Measurements from ENCODE around the gene CAB39.

Gene CAB39

GRCh38 chr2:230732914-230733401 lies 20.3 kb downstream of the CAB39 start:
- H3K4me2 ChIP-seq (ENCODE audit: low read length, poor library complexity, severe bottlenecking), result no peak overlapping the region
- H2BK12ac ChIP-seq (ENCODE audit: low read length in 2 of 2), result no peak overlapping the region
- no peak overlapping the region for H2BK15ac ChIP-seq (ENCODE audit: low read depth, poor library complexity, severe bottlenecking)
- H2BK120ac ChIP-seq (ENCODE audit: low read depth, low read length), result no peak overlapping the region
- H3K9me3 ChIP-seq (ENCODE audit: control insufficient read depth, low read length), result no peaks in the 10 kb centered on the region
- no peak overlapping the region for H3K23ac ChIP-seq (ENCODE audit: low read length in 2 of 2)
- H3K79me1 ChIP-seq (replicated peaks; ENCODE audit: low read length, poor library complexity, severe bottlenecking), result peaks cover 15% of the 10 kb centered on the region
- no peak overlapping the region for H4K91ac ChIP-seq (ENCODE audit: low read length)
- no CpG with 5 or more reads among the region's 4 CpGs for WGBS
- H2AFZ ChIP-seq (ENCODE audit: low read depth, low read length), result no peak overlapping the region
- no peak overlapping the region for H3K4ac ChIP-seq (ENCODE audit: low read depth in 1 of 2, low read length in 2 of 2)
- no peak overlapping the region for H4K8ac ChIP-seq (ENCODE audit: low read length)
- H2AK5ac ChIP-seq (ENCODE audit: low read length, severe bottlenecking), result no peak overlapping the region
- H2BK5ac ChIP-seq (ENCODE audit: low read depth, low read length, poor library complexity, severe bottlenecking), result no peak overlapping the region
- H3K14ac ChIP-seq (ENCODE audit: low read length in 2 of 2), result no peak overlapping the region
- H3K9ac ChIP-seq (ENCODE audit: low read length), result no peak overlapping the region
- H3K4me1 ChIP-seq (ENCODE audit: control insufficient read depth, insufficient read depth, low read depth, low read length), result peaks cover 5% of the 10 kb centered on the region
- no peaks in the 10 kb centered on the region for H3K27me3 ChIP-seq (ENCODE audit: control insufficient read depth in 1 of 2, insufficient read depth in 1 of 2, low read length in 2 of 2)
- H3K4me3 ChIP-seq (ENCODE audit: insufficient read depth in 1 of 2, low read depth in 1 of 2, low read length in 2 of 2), result no peak overlapping the region
- H3K36me3 ChIP-seq (ENCODE audit: control insufficient read depth in 1 of 2, insufficient read depth in 2 of 2, low read depth in 1 of 2, low read length in 2 of 2), result peaks cover 0 to 9% of the 10 kb centered on the region in 2 experiments
- DNase-seq, result no peak
- H3K18ac ChIP-seq (ENCODE audit: low read depth in 1 of 2, low read length in 2 of 2), result no peak overlapping the region
- H3K27ac ChIP-seq (ENCODE audit: low read length, poor library complexity, severe bottlenecking), result no peak overlapping the region

GRCh38 chr2:230734247-230735175 lies 21.9 kb downstream of the CAB39 start:
- Histone ChIP-seq H4K91ac (ENCODE audit: low read length) (no peak overlapping the region), H3K14ac (ENCODE audit: low read length in 2 of 2) (peak overlapping the region in 1 of 2 experiments; percentile 48), H3K9me3 (ENCODE audit: control insufficient read depth, low read length) (no peaks in the 10 kb centered on the region), H2BK120ac (ENCODE audit: low read depth, low read length) (no peak overlapping the region), H3K4me1 (ENCODE audit: control insufficient read depth, insufficient read depth, low read depth, low read length) (peaks cover 5% of the 10 kb centered on the region), H3K27ac (ENCODE audit: low read length, poor library complexity, severe bottlenecking) (no peak overlapping the region), H2AFZ (ENCODE audit: low read depth, low read length) (no peak overlapping the region), H3K4me3 (ENCODE audit: insufficient read depth in 1 of 2, low read depth in 1 of 2, low read length in 2 of 2) (no peak overlapping the region), H2BK5ac (ENCODE audit: low read depth, low read length, poor library complexity, severe bottlenecking) (no peak overlapping the region), H3K79me1 (replicated peaks; ENCODE audit: low read length, poor library complexity, severe bottlenecking) (peaks cover 9% of the 10 kb centered on the region), H3K4me2 (ENCODE audit: low read length, poor library complexity, severe bottlenecking) (no peak overlapping the region), H4K8ac (ENCODE audit: low read length) (no peak overlapping the region), H2BK12ac (ENCODE audit: low read length in 2 of 2) (no peak overlapping the region), H3K4ac (ENCODE audit: low read depth in 1 of 2, low read length in 2 of 2) (no peak overlapping the region), H2BK15ac (ENCODE audit: low read depth, poor library complexity, severe bottlenecking) (no peak overlapping the region), H2AK5ac (ENCODE audit: low read length, severe bottlenecking) (peak overlapping the region; percentile 54), H3K23ac (ENCODE audit: low read length in 2 of 2) (no peak overlapping the region), H3K36me3 (ENCODE audit: control insufficient read depth in 1 of 2, insufficient read depth in 2 of 2, low read depth in 1 of 2, low read length in 2 of 2) (peaks cover 0 to 9% of the 10 kb centered on the region in 2 experiments), H3K27me3 (ENCODE audit: control insufficient read depth in 1 of 2, insufficient read depth in 1 of 2, low read length in 2 of 2) (no peaks in the 10 kb centered on the region), H3K9ac (ENCODE audit: low read length) (no peak overlapping the region), H3K18ac (ENCODE audit: low read depth in 1 of 2, low read length in 2 of 2) (peak overlapping the region; percentile 21 to 34)
- no peak for DNase-seq
- WGBS, result 93% methylated on average over 9 of the region's 11 CpGs

- Histone ChIP-seq H3K9me3 (ENCODE audit: control insufficient read depth, low read length) (no peaks in the 10 kb centered on the region), H3K18ac (ENCODE audit: low read depth in 1 of 2, low read length in 2 of 2) (no peak overlapping the region), H3K14ac (ENCODE audit: low read length in 2 of 2) (no peak overlapping the region), H3K27ac (ENCODE audit: low read length, poor library complexity, severe bottlenecking) (no peak overlapping the region), H3K4me1 (ENCODE audit: control insufficient read depth, insufficient read depth, low read depth, low read length) (peaks cover 3% of the 10 kb centered on the region), H2BK5ac (ENCODE audit: low read depth, low read length, poor library complexity, severe bottlenecking) (no peak overlapping the region), H3K79me1 (replicated peaks; ENCODE audit: low read length, poor library complexity, severe bottlenecking) (peaks cover 10% of the 10 kb centered on the region), H2BK12ac (ENCODE audit: low read length in 2 of 2) (no peak overlapping the region), H3K4ac (ENCODE audit: low read depth in 1 of 2, low read length in 2 of 2) (no peak overlapping the region), H3K4me2 (ENCODE audit: low read length, poor library complexity, severe bottlenecking) (no peak overlapping the region), H4K8ac (ENCODE audit: low read length) (no peak overlapping the region), H2AK5ac (ENCODE audit: low read length, severe bottlenecking) (no peak overlapping the region), H2AFZ (ENCODE audit: low read depth, low read length) (no peak overlapping the region), H3K27me3 (ENCODE audit: control insufficient read depth in 1 of 2, insufficient read depth in 1 of 2, low read length in 2 of 2) (no peaks in the 10 kb centered on the region), H2BK120ac (ENCODE audit: low read depth, low read length) (no peak overlapping the region), H2BK15ac (ENCODE audit: low read depth, poor library complexity, severe bottlenecking) (no peak overlapping the region), H3K4me3 (ENCODE audit: insufficient read depth in 1 of 2, low read depth in 1 of 2, low read length in 2 of 2) (no peak overlapping the region), H3K9ac (ENCODE audit: low read length) (no peak overlapping the region), H3K23ac (ENCODE audit: low read length in 2 of 2) (no peak overlapping the region), H4K91ac (ENCODE audit: low read length) (no peak overlapping the region), H3K36me3 (ENCODE audit: control insufficient read depth in 1 of 2, insufficient read depth in 2 of 2, low read depth in 1 of 2, low read length in 2 of 2) (peaks cover 0 to 23% of the 10 kb centered on the region in 2 experiments)
- no peak for DNase-seq
- no CpG with 5 or more reads among the region's 2 CpGs for WGBS
These were observed 23.2 kb downstream of the CAB39 start for GRCh38 chr2:230735884-230736283.

GRCh38 chr2:230737300-230737699 lies 24.7 kb downstream of the CAB39 start:
- no peak overlapping the region for H2AK5ac ChIP-seq (ENCODE audit: low read length, severe bottlenecking)
- H4K91ac ChIP-seq (ENCODE audit: low read length), result no peak overlapping the region
- no peak overlapping the region for H2BK12ac ChIP-seq (ENCODE audit: low read length in 2 of 2)
- H3K27ac ChIP-seq (ENCODE audit: low read length, poor library complexity, severe bottlenecking), result no peak overlapping the region
- no peak overlapping the region for H3K14ac ChIP-seq (ENCODE audit: low read length in 2 of 2)
- no peak overlapping the region for H2BK5ac ChIP-seq (ENCODE audit: low read depth, low read length, poor library complexity, severe bottlenecking)
- no peak overlapping the region for H3K9ac ChIP-seq (ENCODE audit: low read length)
- no peak overlapping the region for H2BK120ac ChIP-seq (ENCODE audit: low read depth, low read length)
- H3K9me3 ChIP-seq (ENCODE audit: control insufficient read depth, low read length), result no peaks in the 10 kb centered on the region
- H2AFZ ChIP-seq (ENCODE audit: low read depth, low read length), result no peak overlapping the region
- H3K36me3 ChIP-seq (ENCODE audit: control insufficient read depth in 1 of 2, insufficient read depth in 2 of 2, low read depth in 1 of 2, low read length in 2 of 2), result peaks cover 0 to 32% of the 10 kb centered on the region in 2 experiments
- peaks cover 11% of the 10 kb centered on the region for H3K79me1 ChIP-seq (replicated peaks; ENCODE audit: low read length, poor library complexity, severe bottlenecking)
- H4K8ac ChIP-seq (ENCODE audit: low read length), result no peak overlapping the region
- no peak overlapping the region for H3K23ac ChIP-seq (ENCODE audit: low read length in 2 of 2)
- no peak overlapping the region for H3K18ac ChIP-seq (ENCODE audit: low read depth in 1 of 2, low read length in 2 of 2)
- DNase-seq, result no peak
- WGBS, result 91% methylated on average over 3 of the region's 5 CpGs
- no peak overlapping the region for H3K4me3 ChIP-seq (ENCODE audit: insufficient read depth in 1 of 2, low read depth in 1 of 2, low read length in 2 of 2)
- peaks cover 3% of the 10 kb centered on the region for H3K4me1 ChIP-seq (ENCODE audit: control insufficient read depth, insufficient read depth, low read depth, low read length)
- H3K4me2 ChIP-seq (ENCODE audit: low read length, poor library complexity, severe bottlenecking), result no peak overlapping the region
- H3K27me3 ChIP-seq (ENCODE audit: control insufficient read depth in 1 of 2, insufficient read depth in 1 of 2, low read length in 2 of 2), result no peaks in the 10 kb centered on the region
- no peak overlapping the region for H2BK15ac ChIP-seq (ENCODE audit: low read depth, poor library complexity, severe bottlenecking)
- H3K4ac ChIP-seq (ENCODE audit: low read depth in 1 of 2, low read length in 2 of 2), result no peak overlapping the region
